Mesendoderm (in vitro differentiated cells): Measurements from ENCODE around the gene DGAT2.

Experiments used
- DNase-seq: peaks from one replicate; pipeline ENCODE4 v3.0.0; 2013
- H2AK5ac ChIP-seq: 2 replicates; pipeline ENCODE4 v1.6.1; 2013; ENCODE audit warnings: low read length, inconsistent platforms
- H2BK120ac ChIP-seq: 2 replicates; pipeline ENCODE4 v1.6.1; 2013; ENCODE audit warnings: low read depth, mild to moderate bottlenecking, low read length, moderate library complexity, mixed read lengths
- H2BK15ac ChIP-seq: replicated peaks from 2 replicates; pipeline ENCODE4 v1.6.1; 2013; ENCODE audit warnings: low read depth, mild to moderate bottlenecking, moderate library complexity
- H2BK5ac ChIP-seq: 2 replicates; pipeline ENCODE4 v1.6.1; 2013; ENCODE audit warnings: low read length, inconsistent platforms
- H3K18ac ChIP-seq: 2 replicates; pipeline ENCODE4 v1.6.1; 2013; ENCODE audit warnings: mild to moderate bottlenecking, low read length, mixed read lengths
- H3K23ac ChIP-seq: one replicate; pipeline ENCODE4 v1.6.1; 2013; ENCODE audit warnings: low read length
- H3K27ac ChIP-seq: 2 replicates; pipeline ENCODE4 v1.5.1; 2013; ENCODE audit warnings: low read depth, mild to moderate bottlenecking, inconsistent platforms, low read length, moderate library complexity
- H3K27me3 ChIP-seq: 2 replicates; pipeline ENCODE4 v1.6.1; 2013; ENCODE audit warnings: low read length, control low read depth, mild to moderate bottlenecking, inconsistent platforms; ENCODE audit not compliant: insufficient read depth, poor library complexity
- H3K36me3 ChIP-seq: 2 replicates; pipeline ENCODE4 v1.6.1; 2013; ENCODE audit warnings: low read length, inconsistent platforms; ENCODE audit not compliant: control insufficient read depth, insufficient read depth
- H3K4ac ChIP-seq: one replicate; pipeline ENCODE4 v1.6.1; 2013; ENCODE audit warnings: low read depth, mild to moderate bottlenecking, low read length, moderate library complexity
- H3K4me1 ChIP-seq: 2 replicates; pipeline ENCODE4 v1.6.1; 2013; ENCODE audit warnings: low read depth, low read length, inconsistent platforms; ENCODE audit not compliant: control insufficient read depth
- H3K4me2 ChIP-seq: 2 replicates; pipeline ENCODE4 v1.6.1; 2013; ENCODE audit warnings: low read length
- H3K4me3 ChIP-seq: 2 replicates; pipeline ENCODE4 v1.5.1; 2013; ENCODE audit warnings: mild to moderate bottlenecking, low read length
- H3K56ac ChIP-seq: one replicate; pipeline ENCODE4 v1.6.1; 2013; ENCODE audit warnings: low read length
- H3K79me1 ChIP-seq: 2 replicates; pipeline ENCODE4 v1.6.1; 2013; ENCODE audit warnings: low read length, inconsistent platforms
- H3K79me2 ChIP-seq: 2 replicates; pipeline ENCODE4 v1.6.1; 2013; ENCODE audit warnings: mild to moderate bottlenecking, low read length; ENCODE audit not compliant: control insufficient read depth, insufficient read depth
- H3K9ac ChIP-seq: 2 replicates; pipeline ENCODE4 v1.6.1; 2013; ENCODE audit warnings: low read length, inconsistent platforms
- H4K5ac ChIP-seq: one replicate; pipeline ENCODE4 v1.6.1; 2013; ENCODE audit warnings: low read length
- H4K8ac ChIP-seq: one replicate; pipeline ENCODE4 v1.6.1; 2013; ENCODE audit warnings: low read depth, mild to moderate bottlenecking, control low read depth, low read length, moderate library complexity
- WGBS: extraction: QIAGEN DNeasy Blood & Tissue Kit; methylation state at CpG from one replicate; pipeline ENCODE4 v1.1.7; 2013; ENCODE audit warnings: low lambda C conversion rate, missing lambda C conversion rate; ENCODE audit not compliant: insufficient coverage; ENCODE audit errors: extremely low coverage; 5-methylcytosine and 5-hydroxymethylcytosine counted together

Gene DGAT2

GRCh38 chr11:75811485-75811884 lies 42.9 kb downstream of the DGAT2 start:
- no peak overlapping the region for H2AK5ac ChIP-seq
- no peak overlapping the region for H2BK5ac ChIP-seq
- H3K36me3 ChIP-seq: no peaks in the 10 kb centered on the region
- H3K18ac ChIP-seq: no peak overlapping the region
- no peaks in the 10 kb centered on the region for H3K79me2 ChIP-seq
- H3K23ac ChIP-seq: no peak overlapping the region
- no peaks in the 10 kb centered on the region for H3K4me1 ChIP-seq
- no peak overlapping the region for H3K4ac ChIP-seq
- no peaks in the 10 kb centered on the region for H3K27me3 ChIP-seq
- H3K56ac ChIP-seq: no peak overlapping the region
- peaks cover under 1% of the 10 kb centered on the region for H3K79me1 ChIP-seq
- no peak overlapping the region for H3K9ac ChIP-seq
- no peak overlapping the region for H3K4me2 ChIP-seq
- H4K5ac ChIP-seq: no peak overlapping the region
- no peak overlapping the region for H3K27ac ChIP-seq
- H3K4me3 ChIP-seq: no peak overlapping the region
- H2BK15ac ChIP-seq: no peak overlapping the region
- DNase-seq: peak; percentile 48
- H2BK120ac ChIP-seq: no peak overlapping the region
- H4K8ac ChIP-seq: no peak overlapping the region
- WGBS: no CpG with 5 or more reads among the region's 2 CpGs

GRCh38 chr11:75812542-75813040 lies 44.0 kb downstream of the DGAT2 start:
- no peak overlapping the region for H3K18ac ChIP-seq
- no peak overlapping the region for H2BK5ac ChIP-seq
- no peaks in the 10 kb centered on the region for H3K4me1 ChIP-seq
- no CpG with 5 or more reads among the region's 2 CpGs for WGBS
- H3K56ac ChIP-seq: no peak overlapping the region
- no peak overlapping the region for H3K23ac ChIP-seq
- no peaks in the 10 kb centered on the region for H3K36me3 ChIP-seq
- H2BK15ac ChIP-seq: no peak overlapping the region
- H3K9ac ChIP-seq: no peak overlapping the region
- H3K4me3 ChIP-seq: no peak overlapping the region
- no peak overlapping the region for H2BK120ac ChIP-seq
- peaks cover 4% of the 10 kb centered on the region for H3K79me2 ChIP-seq
- DNase-seq: peak; percentile 76
- H3K27me3 ChIP-seq: no peaks in the 10 kb centered on the region
- no peak overlapping the region for H3K4ac ChIP-seq
- H3K79me1 ChIP-seq: peaks cover 1% of the 10 kb centered on the region
- H4K8ac ChIP-seq: no peak overlapping the region
- no peak overlapping the region for H4K5ac ChIP-seq
- H2AK5ac ChIP-seq: no peak overlapping the region
- no peak overlapping the region for H3K27ac ChIP-seq
- no peak overlapping the region for H3K4me2 ChIP-seq

GRCh38 chr11:75813124-75813523 lies 44.5 kb downstream of the DGAT2 start:
- H3K4me1 ChIP-seq: no peaks in the 10 kb centered on the region
- no CpG with 5 or more reads among the region's 2 CpGs for WGBS
- H3K4ac ChIP-seq: no peak overlapping the region
- H3K56ac ChIP-seq: no peak overlapping the region
- no peak overlapping the region for H2AK5ac ChIP-seq
- H2BK15ac ChIP-seq: no peak overlapping the region
- no peak overlapping the region for H3K27ac ChIP-seq
- H3K18ac ChIP-seq: no peak overlapping the region
- H3K36me3 ChIP-seq: no peaks in the 10 kb centered on the region
- H4K8ac ChIP-seq: no peak overlapping the region
- H4K5ac ChIP-seq: no peak overlapping the region
- no peak overlapping the region for H3K23ac ChIP-seq
- no peak overlapping the region for H3K4me3 ChIP-seq
- H2BK120ac ChIP-seq: no peak overlapping the region
- no peak overlapping the region for H3K4me2 ChIP-seq
- no peak for DNase-seq
- H3K79me2 ChIP-seq: peaks cover 4% of the 10 kb centered on the region
- no peaks in the 10 kb centered on the region for H3K27me3 ChIP-seq
- peaks cover 1% of the 10 kb centered on the region for H3K79me1 ChIP-seq
- no peak overlapping the region for H2BK5ac ChIP-seq
- no peak overlapping the region for H3K9ac ChIP-seq

- H3K4me3 ChIP-seq: no peak overlapping the region
- no peak overlapping the region for H2AK5ac ChIP-seq
- H3K18ac ChIP-seq: no peak overlapping the region
- no peak overlapping the region for H4K8ac ChIP-seq
- H3K4me1 ChIP-seq: no peaks in the 10 kb centered on the region
- H3K27ac ChIP-seq: no peak overlapping the region
- peaks cover 4% of the 10 kb centered on the region for H3K79me2 ChIP-seq
- H3K23ac ChIP-seq: no peak overlapping the region
- H4K5ac ChIP-seq: no peak overlapping the region
- WGBS: no CpG with 5 or more reads among the region's 1 CpG
- no peak overlapping the region for H2BK5ac ChIP-seq
- H3K79me1 ChIP-seq: peaks cover 1% of the 10 kb centered on the region
- H3K9ac ChIP-seq: no peak overlapping the region
- H3K27me3 ChIP-seq: no peaks in the 10 kb centered on the region
- H2BK15ac ChIP-seq: no peak overlapping the region
- no peaks in the 10 kb centered on the region for H3K36me3 ChIP-seq
- peak; percentile 37 for DNase-seq
- H2BK120ac ChIP-seq: no peak overlapping the region
- peak overlapping the region; percentile 86 for H3K56ac ChIP-seq
- no peak overlapping the region for H3K4ac ChIP-seq
- H3K4me2 ChIP-seq: no peak overlapping the region
Measured at GRCh38 chr11:75813622-75814039, 45.1 kb downstream of the DGAT2 start.

GRCh38 chr11:75814363-75814676 lies 45.7 kb downstream of the DGAT2 start:
- no peak for DNase-seq
- WGBS: no CpG with 5 or more reads among the region's 12 CpGs
- H3K4me2 ChIP-seq: peak overlapping the region; percentile 87
- no peak overlapping the region for H3K23ac ChIP-seq
- H2BK15ac ChIP-seq: no peak overlapping the region
- H3K27me3 ChIP-seq: no peaks in the 10 kb centered on the region
- peak overlapping the region; percentile 76 for H3K9ac ChIP-seq
- H3K18ac ChIP-seq: no peak overlapping the region
- H3K4me1 ChIP-seq: no peaks in the 10 kb centered on the region
- H2AK5ac ChIP-seq: no peak overlapping the region
- H2BK120ac ChIP-seq: no peak overlapping the region
- H3K27ac ChIP-seq: no peak overlapping the region
- H3K4ac ChIP-seq: peak overlapping the region; percentile 62
- peak overlapping the region; percentile 86 for H3K56ac ChIP-seq
- no peak overlapping the region for H4K5ac ChIP-seq
- H3K4me3 ChIP-seq: peak overlapping the region; percentile 78
- no peak overlapping the region for H2BK5ac ChIP-seq
- no peaks in the 10 kb centered on the region for H3K36me3 ChIP-seq
- H3K79me1 ChIP-seq: peaks cover 1% of the 10 kb centered on the region
- no peak overlapping the region for H4K8ac ChIP-seq
- peaks cover 4% of the 10 kb centered on the region for H3K79me2 ChIP-seq

- Histone ChIP-seq H4K5ac (no peak within 1 kb of the TSS), H2BK15ac (no peak within 1 kb of the TSS), H2BK120ac (no peak within 1 kb of the TSS), H3K4ac (peak within 1 kb of the TSS; percentile 62), H3K36me3 (no peaks in the 10 kb centered on the region), H3K4me1 (no peaks in the 10 kb centered on the region), H3K9ac (peak within 1 kb of the TSS; percentile 82), H3K18ac (peak within 1 kb of the TSS; percentile 65), H3K56ac (peak within 1 kb of the TSS; percentile 89), H3K4me3 (peak within 1 kb of the TSS; percentile 78), H3K4me2 (peak within 1 kb of the TSS; percentile 93), H3K23ac (no peak within 1 kb of the TSS), H3K79me1 (peaks cover 1% of the 10 kb centered on the region), H3K27ac (peak within 1 kb of the TSS; percentile 72), H4K8ac (no peak within 1 kb of the TSS), H3K27me3 (no peaks in the 10 kb centered on the region), H2BK5ac (no peak within 1 kb of the TSS), H3K79me2 (peaks cover 4% of the 10 kb centered on the region), H2AK5ac (no peak within 1 kb of the TSS)
- peak; percentile 100 for DNase-seq
- WGBS: no CpG with 5 or more reads among the region's 39 CpGs
Measured at GRCh38 chr11:75814677-75815344, 46.2 kb downstream of the DGAT2 start, which contains the start of gene UVRAG. UVRAG (plus strand) TSS chr11:75815210; CDS start chr11:75815408, 198 bp downstream.
